Inflammatory macrophage treated with lipopolysaccharide for 4 hours (primary cell): ENCODE measurements around the gene BANP.
"Not testable (repeated sequence)": the region's sequence is repeated elsewhere in the genome, so short reads cannot be mapped to it uniquely, and the experiment has no call there.

Experiments
- DNase-seq: peaks from one replicate; pipeline ENCODE4 v3.0.0-alpha.2; 2020

BANP gene

GRCh38 chr16:88017587-88018101, 66.4 kb downstream of the BANP start:
- no peak for DNase-seq

DNA sequence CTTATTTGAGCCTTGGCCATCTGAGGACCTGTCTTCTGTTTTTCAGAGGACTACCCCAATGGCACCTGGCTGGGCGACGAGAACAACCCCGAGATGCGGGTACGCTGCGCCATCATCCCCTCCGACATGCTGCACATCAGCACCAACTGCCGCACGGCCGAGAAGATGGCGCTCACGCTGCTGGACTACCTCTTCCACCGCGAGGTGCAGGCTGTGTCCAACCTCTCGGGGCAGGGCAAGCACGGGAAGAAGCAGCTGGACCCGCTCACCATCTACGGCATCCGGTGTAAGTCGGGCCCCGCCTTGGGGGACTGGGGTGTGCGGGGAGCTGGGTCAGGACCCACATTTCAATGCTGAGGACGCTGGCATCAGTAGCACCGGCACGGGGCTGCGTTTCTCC, 67.1 kb downstream of the BANP start:
- not testable (repeated sequence) for DNase-seq

- not testable (repeated sequence) for DNase-seq
These were observed 68.0 kb downstream of the BANP start for GRCh38 chr16:88019041-88019820.

DNA sequence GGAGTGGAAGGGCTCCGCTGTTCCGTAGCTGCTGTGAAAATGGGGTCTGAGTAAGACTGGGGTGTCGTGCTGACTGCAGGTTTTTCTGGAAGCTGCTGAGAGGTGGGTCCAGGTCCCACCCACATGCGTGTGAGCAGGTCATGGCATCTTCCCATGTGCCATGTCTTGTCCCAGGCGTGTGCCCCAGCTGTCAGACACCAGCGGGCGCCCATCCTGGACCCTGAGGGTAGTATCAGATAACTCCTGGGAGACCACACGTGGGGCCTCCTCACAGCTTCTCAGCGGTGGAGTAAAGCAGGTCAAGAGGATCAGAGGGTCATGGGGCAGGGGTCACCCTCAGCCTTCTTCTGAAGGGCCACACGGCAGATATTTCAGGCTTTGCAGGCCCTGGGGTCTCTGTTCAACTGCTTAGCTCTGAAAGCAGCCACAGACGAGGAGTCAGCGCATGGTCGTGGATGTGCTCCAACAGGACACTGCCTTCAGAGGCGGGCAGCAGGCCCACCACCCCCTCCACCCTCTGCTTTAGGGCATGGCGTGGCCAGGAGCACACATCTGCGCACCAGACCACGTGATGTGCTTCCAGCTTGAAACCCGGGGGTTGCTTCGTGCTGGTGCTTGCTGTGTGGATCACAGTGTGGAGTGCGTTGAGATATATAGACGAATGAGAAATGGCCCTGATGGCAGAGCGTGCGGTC, 68.7 kb downstream of the BANP start:
- no peak for DNase-seq

DNA sequence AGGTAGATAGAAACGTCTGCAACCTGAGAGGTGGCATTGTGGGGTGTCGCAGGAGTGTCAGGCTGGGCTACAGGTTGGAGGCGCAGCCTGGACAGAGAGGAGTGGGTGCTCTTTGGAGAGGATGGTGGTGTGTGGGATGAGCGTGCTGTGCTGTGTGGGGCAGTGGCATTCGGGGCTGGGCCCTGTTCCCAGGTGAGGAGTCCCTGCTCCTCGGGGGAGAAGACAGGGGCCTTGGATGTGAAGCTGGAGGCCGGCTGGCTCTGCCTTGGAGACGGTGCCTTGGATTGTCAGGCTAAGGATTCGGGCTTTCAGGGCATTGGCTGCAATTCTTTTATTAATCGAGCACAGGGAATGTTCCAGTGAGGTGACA, 69.3 kb downstream of the BANP start:
- no peak for DNase-seq

- not testable (repeated sequence) for DNase-seq
These were observed 70.1 kb downstream of the BANP start for GRCh38 chr16:88021041-88021970.

DNA sequence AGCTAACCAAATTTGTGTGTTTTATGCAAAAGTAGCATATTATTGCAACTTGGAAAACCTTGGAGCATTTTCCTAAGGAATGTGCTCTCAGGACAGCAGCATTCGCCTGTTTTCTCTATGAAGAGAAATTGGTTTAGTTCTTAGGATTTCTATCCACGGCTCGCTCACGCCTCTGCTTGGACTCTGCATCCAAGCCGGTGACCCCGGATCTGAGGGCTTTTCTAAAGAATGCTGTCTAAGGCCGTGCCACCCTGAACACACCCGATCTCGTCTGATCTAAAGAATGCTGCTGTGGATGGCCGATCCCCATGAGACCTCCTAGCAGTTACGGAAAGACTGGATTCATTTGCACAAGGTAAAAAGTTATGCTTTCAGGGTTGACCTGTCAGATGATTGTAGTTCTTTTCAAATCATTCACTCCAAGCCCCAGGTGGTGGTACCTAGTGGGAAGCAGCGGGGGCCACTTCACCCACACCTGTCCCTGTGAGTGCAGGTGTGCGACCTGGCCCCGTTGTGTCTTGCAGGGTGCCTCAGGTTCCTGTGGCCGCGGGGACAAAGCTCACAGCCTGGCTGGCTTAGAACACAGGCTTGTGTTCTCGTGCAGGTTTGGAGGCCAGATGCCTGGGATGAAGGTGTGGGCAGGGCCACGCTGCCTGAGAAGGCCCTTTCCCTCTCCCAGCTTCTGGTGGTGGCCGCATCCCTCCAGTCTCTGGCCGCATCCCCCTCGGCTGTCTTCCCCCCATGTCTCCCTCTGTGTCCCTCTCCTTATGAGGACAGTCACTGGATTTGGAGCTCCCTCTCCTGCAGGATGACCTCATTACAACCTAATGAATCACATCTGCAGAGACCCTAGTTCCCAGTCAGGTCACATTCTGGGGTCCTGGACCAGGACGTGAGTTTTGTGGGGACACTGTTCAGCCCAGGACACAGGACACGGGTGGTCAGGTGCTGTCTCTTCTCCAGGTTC, 71.1 kb downstream of the BANP start:
- DNase-seq, result no peak

DNA sequence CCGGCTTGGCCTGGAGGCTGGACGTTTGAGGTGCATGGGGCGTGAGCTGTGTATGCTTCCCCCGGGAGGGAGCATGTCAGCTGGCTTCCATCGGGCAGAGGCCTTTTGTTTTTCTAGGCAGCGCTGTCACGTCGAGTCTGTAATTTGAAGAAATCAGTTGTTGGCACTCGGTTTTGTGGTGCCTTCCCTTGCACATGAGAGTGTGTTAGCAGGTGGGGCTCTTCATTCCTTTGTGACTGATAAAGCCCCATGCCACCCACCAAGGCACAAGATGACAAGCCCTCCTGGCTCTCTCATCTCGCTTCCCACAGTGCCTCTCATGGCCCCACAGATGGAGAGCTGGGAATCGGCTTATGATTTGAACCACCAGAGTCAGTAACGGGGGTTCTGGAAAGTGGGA, 72.1 kb downstream of the BANP start:
- no peak for DNase-seq

- DNase-seq, result no peak
These were observed 72.6 kb downstream of the BANP start for GRCh38 chr16:88023786-88024185.

GRCh38 chr16:88024491-88025085, 73.4 kb downstream of the BANP start:
- DNase-seq, result peak; percentile 7

DNA sequence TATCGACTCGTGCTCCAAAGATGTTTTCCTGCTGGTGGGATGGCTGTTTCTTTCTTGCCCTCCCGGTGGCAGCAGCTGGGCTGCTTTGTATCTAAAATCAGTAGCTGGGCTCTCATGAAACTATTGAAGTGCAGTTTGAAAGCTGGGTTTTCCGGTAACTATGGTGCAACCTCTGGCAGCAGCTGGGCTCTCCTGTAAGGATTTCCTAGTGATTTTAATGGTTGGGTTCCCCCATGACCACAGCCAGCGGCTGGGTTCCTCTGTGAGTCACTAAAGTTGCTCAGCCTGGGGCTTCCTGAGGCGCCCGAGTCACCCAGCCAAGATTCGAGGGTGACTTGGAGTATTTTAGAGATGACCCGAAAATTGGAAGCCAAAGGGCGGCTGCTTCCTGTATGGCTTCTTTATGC, 73.9 kb downstream of the BANP start:
- DNase-seq, result peak; percentile 95

- not testable (repeated sequence) for DNase-seq
These were observed 74.8 kb downstream of the BANP start for GRCh38 chr16:88025828-88026555.

GRCh38 chr16:88026964-88027938, 76.0 kb downstream of the BANP start:
- no peak for DNase-seq

GRCh38 chr16:88028177-88028930, 77.1 kb downstream of the BANP start:
- not testable (repeated sequence) for DNase-seq

GRCh38 chr16:88030498-88030897, 79.3 kb downstream of the BANP start:
- no peak for DNase-seq

DNA sequence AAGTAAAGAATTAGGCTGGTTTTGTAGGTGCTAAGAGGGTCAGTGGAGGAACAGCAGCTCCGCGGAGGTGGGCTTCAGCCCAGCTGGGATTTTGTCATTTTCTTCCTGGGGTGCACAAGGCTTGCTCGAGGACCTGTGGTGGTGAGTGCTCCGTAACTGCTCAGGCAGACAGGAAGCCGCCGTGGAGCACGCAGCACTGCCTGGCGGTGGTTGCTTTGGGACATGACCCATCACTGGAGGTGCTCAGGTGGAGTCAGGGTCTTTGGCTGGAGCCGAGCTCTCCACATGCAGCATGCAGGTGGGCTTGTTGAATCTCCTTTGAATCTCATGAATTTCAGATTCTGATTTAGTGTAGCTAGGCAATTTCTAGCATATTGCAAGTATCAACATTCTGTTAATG, 79.7 kb downstream of the BANP start:
- not testable (repeated sequence) for DNase-seq

GRCh38 chr16:88033003-88033740, 81.9 kb downstream of the BANP start:
- DNase-seq, result not testable (repeated sequence)

GRCh38 chr16:88034770-88035169, 83.5 kb downstream of the BANP start:
- DNase-seq, result no peak
